Activated effector memory CD4-positive, alpha-beta T cell treated with anti-CD3 and anti-CD28 coated beads, Interleukin-2, amount 50 U/mL, for 16 hours (primary cell): ENCODE data around the gene PNPLA8.

Experiments used
- DNase-seq: peaks from one replicate; pipeline ENCODE4 v3.0.0-alpha.2; 2020

Gene PNPLA8

GRCh38 chr7:108434010-108434409, 91.9 kb downstream of the PNPLA8 start:
- DNase-seq: no peak

GRCh38 chr7:108431099-108431498, 94.8 kb downstream of the PNPLA8 start:
- DNase-seq: no peak

GRCh38 chr7:108430664-108431063, 95.3 kb downstream of the PNPLA8 start:
- DNase-seq: no peak

GRCh38 chr7:108427766-108428165, 98.2 kb downstream of the PNPLA8 start:
- DNase-seq: no peak

- DNase-seq: no peak
These were observed 100.1 kb downstream of the PNPLA8 start for GRCh38 chr7:108425714-108426275.

GRCh38 chr7:108424013-108424412, 101.9 kb downstream of the PNPLA8 start:
- DNase-seq: no peak

GRCh38 chr7:108423089-108423989, 102.6 kb downstream of the PNPLA8 start:
- DNase-seq: no peak

- DNase-seq: no peak
These were observed 104.1 kb downstream of the PNPLA8 start for GRCh38 chr7:108421720-108422331.
